C4-2B (cell line): Measurements from ENCODE around the gene LRIT1.

Experiments
- CTCF ChIP-seq: fragments of 450-650 bp; conservative IDR thresholded peaks from 2 replicates; pipeline ENCODE4 v1.5.1; 2017; ENCODE audit warnings: mild to moderate bottlenecking
- ZFX ChIP-seq: fragments of 450-650 bp; IDR thresholded peaks from 2 replicates; pipeline ENCODE4 v1.6.1; 2017

- TF ChIP-seq CTCF, result no peak
- no peak for TF ChIP-seq ZFX
Observed at GRCh38 chr10:84201682-84202081, 39.7 kb downstream of the LRIT1 start.
